ENCODE results near the gene SCAF4. TPM values are rescaled to one million over a fixed set of nuclear protein-coding genes. Genes with fewer than 3 reads are reported as not detected.
A peak's percentile ranks its signal among the peaks of the same experiment; 100 is the strongest.

The SCAF4 gene
- total and polyA plus RNA-seq, 9 of the 15 experiments (the other 6 are each of a cell fraction or from before 2014, with no cell fraction given): 2.3 to 55.7 (median 17.2) TPM

DNA sequence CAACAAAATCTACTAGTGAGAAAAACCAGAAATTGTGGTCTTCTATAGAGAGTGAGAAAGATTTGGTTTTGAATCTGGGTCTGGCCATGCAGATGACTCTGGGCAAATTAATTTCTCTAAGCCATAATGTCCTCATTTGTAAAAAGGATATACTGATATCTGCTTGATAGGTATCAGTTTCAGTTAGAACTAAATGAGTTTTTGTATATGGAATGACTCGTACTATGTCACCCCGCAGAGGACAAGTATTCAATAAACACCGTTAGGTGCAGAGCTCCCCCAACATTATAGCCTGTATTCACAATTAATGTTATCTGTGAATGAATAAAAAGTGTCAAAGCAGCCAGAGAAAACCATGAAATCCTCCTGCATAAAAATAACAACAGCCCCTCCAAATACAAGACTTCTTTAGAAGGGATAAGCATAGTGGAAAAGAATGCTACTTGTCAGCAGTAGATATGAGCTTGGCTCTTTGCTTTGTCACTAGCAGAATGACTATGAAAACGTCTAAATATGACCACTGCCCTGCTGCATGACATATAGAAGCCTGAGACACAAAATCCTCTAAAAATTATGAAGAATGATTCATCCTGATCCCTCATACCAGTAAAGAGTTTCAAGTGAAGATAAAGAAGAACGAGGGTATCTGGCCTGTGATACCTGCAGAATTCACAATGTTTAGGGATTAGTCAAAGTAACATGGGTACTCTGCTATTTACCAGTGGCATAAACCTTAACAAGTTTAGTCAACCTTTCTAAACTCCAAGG is 17.8 kb downstream of the SCAF4 start (continued):
- TF ChIP-seq, protein P1, sequence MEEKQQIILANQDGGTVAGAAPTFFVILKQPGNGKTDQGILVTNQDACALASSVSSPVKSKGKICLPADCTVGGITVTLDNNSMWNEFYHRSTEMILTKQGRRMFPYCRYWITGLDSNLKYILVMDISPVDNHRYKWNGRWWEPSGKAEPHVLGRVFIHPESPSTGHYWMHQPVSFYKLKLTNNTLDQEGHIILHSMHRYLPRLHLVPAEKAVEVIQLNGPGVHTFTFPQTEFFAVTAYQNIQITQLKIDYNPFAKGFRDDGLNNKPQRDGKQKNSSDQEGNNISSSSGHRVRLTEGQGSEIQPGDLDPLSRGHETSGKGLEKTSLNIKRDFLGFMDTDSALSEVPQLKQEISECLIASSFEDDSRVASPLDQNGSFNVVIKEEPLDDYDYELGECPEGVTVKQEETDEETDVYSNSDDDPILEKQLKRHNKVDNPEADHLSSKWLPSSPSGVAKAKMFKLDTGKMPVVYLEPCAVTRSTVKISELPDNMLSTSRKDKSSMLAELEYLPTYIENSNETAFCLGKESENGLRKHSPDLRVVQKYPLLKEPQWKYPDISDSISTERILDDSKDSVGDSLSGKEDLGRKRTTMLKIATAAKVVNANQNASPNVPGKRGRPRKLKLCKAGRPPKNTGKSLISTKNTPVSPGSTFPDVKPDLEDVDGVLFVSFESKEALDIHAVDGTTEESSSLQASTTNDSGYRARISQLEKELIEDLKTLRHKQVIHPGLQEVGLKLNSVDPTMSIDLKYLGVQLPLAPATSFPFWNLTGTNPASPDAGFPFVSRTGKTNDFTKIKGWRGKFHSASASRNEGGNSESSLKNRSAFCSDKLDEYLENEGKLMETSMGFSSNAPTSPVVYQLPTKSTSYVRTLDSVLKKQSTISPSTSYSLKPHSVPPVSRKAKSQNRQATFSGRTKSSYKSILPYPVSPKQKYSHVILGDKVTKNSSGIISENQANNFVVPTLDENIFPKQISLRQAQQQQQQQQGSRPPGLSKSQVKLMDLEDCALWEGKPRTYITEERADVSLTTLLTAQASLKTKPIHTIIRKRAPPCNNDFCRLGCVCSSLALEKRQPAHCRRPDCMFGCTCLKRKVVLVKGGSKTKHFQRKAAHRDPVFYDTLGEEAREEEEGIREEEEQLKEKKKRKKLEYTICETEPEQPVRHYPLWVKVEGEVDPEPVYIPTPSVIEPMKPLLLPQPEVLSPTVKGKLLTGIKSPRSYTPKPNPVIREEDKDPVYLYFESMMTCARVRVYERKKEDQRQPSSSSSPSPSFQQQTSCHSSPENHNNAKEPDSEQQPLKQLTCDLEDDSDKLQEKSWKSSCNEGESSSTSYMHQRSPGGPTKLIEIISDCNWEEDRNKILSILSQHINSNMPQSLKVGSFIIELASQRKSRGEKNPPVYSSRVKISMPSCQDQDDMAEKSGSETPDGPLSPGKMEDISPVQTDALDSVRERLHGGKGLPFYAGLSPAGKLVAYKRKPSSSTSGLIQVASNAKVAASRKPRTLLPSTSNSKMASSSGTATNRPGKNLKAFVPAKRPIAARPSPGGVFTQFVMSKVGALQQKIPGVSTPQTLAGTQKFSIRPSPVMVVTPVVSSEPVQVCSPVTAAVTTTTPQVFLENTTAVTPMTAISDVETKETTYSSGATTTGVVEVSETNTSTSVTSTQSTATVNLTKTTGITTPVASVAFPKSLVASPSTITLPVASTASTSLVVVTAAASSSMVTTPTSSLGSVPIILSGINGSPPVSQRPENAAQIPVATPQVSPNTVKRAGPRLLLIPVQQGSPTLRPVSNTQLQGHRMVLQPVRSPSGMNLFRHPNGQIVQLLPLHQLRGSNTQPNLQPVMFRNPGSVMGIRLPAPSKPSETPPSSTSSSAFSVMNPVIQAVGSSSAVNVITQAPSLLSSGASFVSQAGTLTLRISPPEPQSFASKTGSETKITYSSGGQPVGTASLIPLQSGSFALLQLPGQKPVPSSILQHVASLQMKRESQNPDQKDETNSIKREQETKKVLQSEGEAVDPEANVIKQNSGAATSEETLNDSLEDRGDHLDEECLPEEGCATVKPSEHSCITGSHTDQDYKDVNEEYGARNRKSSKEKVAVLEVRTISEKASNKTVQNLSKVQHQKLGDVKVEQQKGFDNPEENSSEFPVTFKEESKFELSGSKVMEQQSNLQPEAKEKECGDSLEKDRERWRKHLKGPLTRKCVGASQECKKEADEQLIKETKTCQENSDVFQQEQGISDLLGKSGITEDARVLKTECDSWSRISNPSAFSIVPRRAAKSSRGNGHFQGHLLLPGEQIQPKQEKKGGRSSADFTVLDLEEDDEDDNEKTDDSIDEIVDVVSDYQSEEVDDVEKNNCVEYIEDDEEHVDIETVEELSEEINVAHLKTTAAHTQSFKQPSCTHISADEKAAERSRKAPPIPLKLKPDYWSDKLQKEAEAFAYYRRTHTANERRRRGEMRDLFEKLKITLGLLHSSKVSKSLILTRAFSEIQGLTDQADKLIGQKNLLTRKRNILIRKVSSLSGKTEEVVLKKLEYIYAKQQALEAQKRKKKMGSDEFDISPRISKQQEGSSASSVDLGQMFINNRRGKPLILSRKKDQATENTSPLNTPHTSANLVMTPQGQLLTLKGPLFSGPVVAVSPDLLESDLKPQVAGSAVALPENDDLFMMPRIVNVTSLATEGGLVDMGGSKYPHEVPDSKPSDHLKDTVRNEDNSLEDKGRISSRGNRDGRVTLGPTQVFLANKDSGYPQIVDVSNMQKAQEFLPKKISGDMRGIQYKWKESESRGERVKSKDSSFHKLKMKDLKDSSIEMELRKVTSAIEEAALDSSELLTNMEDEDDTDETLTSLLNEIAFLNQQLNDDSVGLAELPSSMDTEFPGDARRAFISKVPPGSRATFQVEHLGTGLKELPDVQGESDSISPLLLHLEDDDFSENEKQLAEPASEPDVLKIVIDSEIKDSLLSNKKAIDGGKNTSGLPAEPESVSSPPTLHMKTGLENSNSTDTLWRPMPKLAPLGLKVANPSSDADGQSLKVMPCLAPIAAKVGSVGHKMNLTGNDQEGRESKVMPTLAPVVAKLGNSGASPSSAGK (IDR thresholded peaks at IDR 0.05): no peak
- TF ChIP-seq, protein P2, sequence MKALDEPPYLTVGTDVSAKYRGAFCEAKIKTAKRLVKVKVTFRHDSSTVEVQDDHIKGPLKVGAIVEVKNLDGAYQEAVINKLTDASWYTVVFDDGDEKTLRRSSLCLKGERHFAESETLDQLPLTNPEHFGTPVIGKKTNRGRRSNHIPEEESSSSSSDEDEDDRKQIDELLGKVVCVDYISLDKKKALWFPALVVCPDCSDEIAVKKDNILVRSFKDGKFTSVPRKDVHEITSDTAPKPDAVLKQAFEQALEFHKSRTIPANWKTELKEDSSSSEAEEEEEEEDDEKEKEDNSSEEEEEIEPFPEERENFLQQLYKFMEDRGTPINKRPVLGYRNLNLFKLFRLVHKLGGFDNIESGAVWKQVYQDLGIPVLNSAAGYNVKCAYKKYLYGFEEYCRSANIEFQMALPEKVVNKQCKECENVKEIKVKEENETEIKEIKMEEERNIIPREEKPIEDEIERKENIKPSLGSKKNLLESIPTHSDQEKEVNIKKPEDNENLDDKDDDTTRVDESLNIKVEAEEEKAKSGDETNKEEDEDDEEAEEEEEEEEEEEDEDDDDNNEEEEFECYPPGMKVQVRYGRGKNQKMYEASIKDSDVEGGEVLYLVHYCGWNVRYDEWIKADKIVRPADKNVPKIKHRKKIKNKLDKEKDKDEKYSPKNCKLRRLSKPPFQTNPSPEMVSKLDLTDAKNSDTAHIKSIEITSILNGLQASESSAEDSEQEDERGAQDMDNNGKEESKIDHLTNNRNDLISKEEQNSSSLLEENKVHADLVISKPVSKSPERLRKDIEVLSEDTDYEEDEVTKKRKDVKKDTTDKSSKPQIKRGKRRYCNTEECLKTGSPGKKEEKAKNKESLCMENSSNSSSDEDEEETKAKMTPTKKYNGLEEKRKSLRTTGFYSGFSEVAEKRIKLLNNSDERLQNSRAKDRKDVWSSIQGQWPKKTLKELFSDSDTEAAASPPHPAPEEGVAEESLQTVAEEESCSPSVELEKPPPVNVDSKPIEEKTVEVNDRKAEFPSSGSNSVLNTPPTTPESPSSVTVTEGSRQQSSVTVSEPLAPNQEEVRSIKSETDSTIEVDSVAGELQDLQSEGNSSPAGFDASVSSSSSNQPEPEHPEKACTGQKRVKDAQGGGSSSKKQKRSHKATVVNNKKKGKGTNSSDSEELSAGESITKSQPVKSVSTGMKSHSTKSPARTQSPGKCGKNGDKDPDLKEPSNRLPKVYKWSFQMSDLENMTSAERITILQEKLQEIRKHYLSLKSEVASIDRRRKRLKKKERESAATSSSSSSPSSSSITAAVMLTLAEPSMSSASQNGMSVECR (CRISPR knock-in tag; IDR thresholded peaks at IDR 0.05): no peak
- TF ChIP-seq NELFE (IDR thresholded peaks at IDR 0.05; ENCODE audit: insufficient read depth, insufficient read length) (no peak), ZNF445 (CRISPR knock-in tag; IDR thresholded peaks at IDR 0.05; ENCODE audit: low read depth) (no peak), KDM5B (IDR thresholded peaks at IDR 0.05; ENCODE audit: insufficient replicate concordance, low read depth, low read length) (no peak), SMAD3 (CRISPR knock-in tag; conservative IDR thresholded peaks at IDR 0.05) (no peak), TAF9B (IDR thresholded peaks at IDR 0.05; ENCODE audit: partially characterized antibody) (peak; percentile 30), OTX1 (CRISPR knock-in tag; IDR thresholded peaks at IDR 0.05) (no peak), EWSR1 (IDR thresholded peaks at IDR 0.05; ENCODE audit: borderline replicate concordance, low read depth, partially characterized antibody) (no peak)
- TF ChIP-seq, protein P3, sequence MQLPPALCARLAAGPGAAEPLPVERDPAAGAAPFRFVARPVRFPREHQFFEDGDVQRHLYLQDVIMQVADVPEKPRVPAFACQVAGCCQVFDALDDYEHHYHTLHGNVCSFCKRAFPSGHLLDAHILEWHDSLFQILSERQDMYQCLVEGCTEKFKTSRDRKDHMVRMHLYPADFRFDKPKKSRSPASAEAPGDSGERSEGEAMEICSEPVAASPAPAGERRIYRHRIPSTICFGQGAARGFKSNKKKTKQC (CRISPR knock-in tag; IDR thresholded peaks at IDR 0.05): no peak

All from K562 (cell line).